Measurements from ENCODE around the gene DNAH3.

- TF ChIP-seq CTCF (IDR thresholded peaks at IDR 0.05): peak in 2 of 4 donors; percentile 19 to 31
- no peak for TF ChIP-seq POLR2A (IDR thresholded peaks at IDR 0.05)
Measured at GRCh38 chr16:20944861-20945574, 205.6 kb downstream of the DNAH3 start.
